Activated CD8-positive, alpha-beta T cell treated with anti-CD3 and anti-CD28 coated beads for 36 hours (primary cell): ENCODE measurements around the gene PDE4C. TPM values are rescaled to one million over a fixed set of nuclear protein-coding genes. Genes with fewer than 3 reads are reported as not detected.

Experiments
- ATAC-seq: fragments of 200-7000 bp; cut with Tn5 transposase; one replicate; pipeline ENCODE4 v1.10.0; 2021; ENCODE audit warnings: mild to moderate bottlenecking, moderate library complexity
- CTCF ChIA-PET: fragments of 350-600 bp; sonication (Branson Sonifier 250); formaldehyde crosslinking; loops from one replicate; lab custom pipeline; 2021; ENCODE audit warnings: antibody characterized with exemption; lab: Charles Lee
- POLR2A ChIA-PET: fragments of 350-600 bp; sonication (Branson Sonifier 250); formaldehyde crosslinking; loops from one replicate; lab custom pipeline; 2021; ENCODE audit warnings: antibody characterized with exemption; lab: Charles Lee
- DNase-seq: peaks from one replicate; pipeline ENCODE4 v3.0.0-alpha.2; 2020
- H3K27ac Mint-ChIP-seq: one replicate; pipeline ENCODE4 v1.8.0; 2021; ENCODE audit warnings: mild to moderate bottlenecking, mixed read lengths
- H3K27me3 Mint-ChIP-seq: one replicate; pipeline ENCODE4 v1.8.0; 2021; ENCODE audit warnings: mixed read lengths
- H3K36me3 Mint-ChIP-seq: one replicate; pipeline ENCODE4 v1.8.0; 2021; ENCODE audit warnings: low read depth, mixed read lengths
- H3K4me1 Mint-ChIP-seq: one replicate; pipeline ENCODE4 v1.8.0; 2021; ENCODE audit warnings: low read depth, mixed read lengths
- H3K4me3 Mint-ChIP-seq: one replicate; pipeline ENCODE4 v1.8.0; 2021; ENCODE audit warnings: mild to moderate bottlenecking, moderate library complexity, mixed read lengths
- H3K9me3 Mint-ChIP-seq: one replicate; pipeline ENCODE4 v1.8.0; 2021; ENCODE audit warnings: mixed read lengths
- CTCF ChIP-seq: fragments of 200-600 bp; IDR thresholded peaks from one replicate; pipeline ENCODE4 v1.8.0; 2022; ENCODE audit warnings: antibody characterized with exemption, mild to moderate bottlenecking
- intact Hi-C: fragments of 100-400 bp; cut with micrococcal nuclease; formaldehyde crosslinking; loops from one replicate; pipeline ENCODE4 v1.10.0; 2022
- total RNA-seq, 2 experiments: library from RNA; stranded (reverse); gene quantifications; one replicate each; pipeline ENCODE4 v1.2.3, GENCODE V29; 2021

PDE4C gene
- total RNA-seq, 2 experiments from 2014 or later: 0.38 TPM; not detected in 1

- intact Hi-C loops: no loop called here
- ChIA-PET CTCF (no interaction called here), POLR2A (no interaction called here)
- H3K36me3 Mint-ChIP-seq: no peaks in the 10 kb centered on the region
- no peaks in the 10 kb centered on the region for H3K4me1 Mint-ChIP-seq
- H3K27me3 Mint-ChIP-seq: no peaks in the 10 kb centered on the region
- no peaks in the 10 kb centered on the region for H3K9me3 Mint-ChIP-seq
- H3K4me3 Mint-ChIP-seq: no peak overlapping the region
- no peak for TF ChIP-seq CTCF
- H3K27ac Mint-ChIP-seq: no peak overlapping the region
- DNase-seq (no peak), ATAC-seq (no peak)
Measured at GRCh38 chr19:18265582-18265981, 39.3 kb upstream of the PDE4C start.

DNA sequence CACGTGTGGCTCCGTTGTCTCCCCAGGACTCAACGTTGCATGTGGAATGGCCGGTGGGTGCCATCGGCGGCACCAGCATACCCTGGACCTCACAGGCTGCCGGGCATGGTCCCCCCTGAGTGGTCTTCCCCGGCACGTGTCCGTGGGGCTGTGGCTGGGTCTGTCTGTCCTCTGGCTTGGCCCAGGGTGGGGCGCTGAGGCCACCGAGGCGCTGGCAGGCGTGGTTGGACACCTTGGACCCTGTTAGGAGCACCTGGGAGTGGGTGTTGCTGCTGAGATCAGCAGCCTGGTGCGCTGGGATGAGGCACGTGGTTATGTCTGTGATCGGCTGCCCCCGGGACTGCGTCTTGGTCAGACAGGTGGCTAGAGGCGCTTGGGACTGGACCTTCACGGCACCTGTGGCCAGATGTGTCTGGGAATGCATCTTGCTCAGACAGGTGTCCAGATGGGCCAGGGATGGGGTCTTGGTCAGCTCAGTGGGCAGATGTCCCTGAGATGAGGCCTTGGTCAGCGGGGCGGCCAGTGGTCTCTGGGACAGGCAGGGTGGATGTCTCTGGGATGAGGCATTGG is 38.8 kb upstream of the PDE4C start:
- no peaks in the 10 kb centered on the region for H3K4me1 Mint-ChIP-seq
- no peaks in the 10 kb centered on the region for H3K36me3 Mint-ChIP-seq
- DNase-seq (no peak), ATAC-seq (no peak)
- H3K27ac Mint-ChIP-seq: no peak overlapping the region
- H3K9me3 Mint-ChIP-seq: no peaks in the 10 kb centered on the region
- no peak for TF ChIP-seq CTCF
- no peak overlapping the region for H3K4me3 Mint-ChIP-seq
- intact Hi-C loops: no loop called here
- H3K27me3 Mint-ChIP-seq: no peaks in the 10 kb centered on the region
- ChIA-PET CTCF (no interaction called here), POLR2A (no interaction called here)

DNA sequence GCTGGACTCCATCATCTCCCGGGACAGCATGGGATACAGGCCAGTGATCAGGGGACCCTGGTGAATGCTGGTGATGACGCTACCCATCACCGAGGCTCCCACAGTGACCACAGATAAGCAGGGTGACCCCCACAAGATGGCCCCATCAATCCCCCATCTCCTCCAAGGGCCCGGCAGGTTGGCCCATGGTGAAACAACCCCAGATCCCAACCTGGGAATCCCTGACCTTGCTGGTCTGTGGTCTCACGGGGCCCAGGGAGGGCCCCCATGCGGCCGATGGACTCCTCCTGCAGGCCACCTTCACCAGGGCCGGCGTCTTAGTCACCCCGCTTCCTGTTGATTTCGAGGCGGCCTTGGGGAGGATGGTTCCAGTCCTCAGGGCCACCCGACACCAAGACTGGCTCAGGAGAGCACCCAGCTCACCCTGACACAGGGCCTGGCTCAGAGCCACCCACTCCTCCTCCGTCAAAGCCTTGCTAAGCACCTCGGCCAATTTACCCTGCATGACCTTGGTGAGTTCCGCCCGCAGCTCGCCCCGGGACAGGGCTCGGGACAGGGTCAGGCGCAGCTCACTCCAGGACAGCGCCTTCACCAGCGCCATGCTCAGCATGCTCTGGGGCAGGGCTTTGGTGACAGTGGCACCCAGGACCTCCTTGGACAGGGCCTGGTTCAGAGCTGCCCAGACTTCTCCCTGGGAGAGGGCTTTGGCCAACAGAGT is 38.1 kb upstream of the PDE4C start:
- intact Hi-C loops: no loop called here
- POLR2A ChIA-PET: no interaction called here
- H3K36me3 Mint-ChIP-seq: no peaks in the 10 kb centered on the region
- no peak for TF ChIP-seq CTCF
- no peak for DNase-seq
- H3K27me3 Mint-ChIP-seq: no peaks in the 10 kb centered on the region
- CTCF ChIA-PET: no interaction called here
- no peak overlapping the region for H3K27ac Mint-ChIP-seq
- no peaks in the 10 kb centered on the region for H3K9me3 Mint-ChIP-seq
- no peaks in the 10 kb centered on the region for H3K4me1 Mint-ChIP-seq
- no peak for ATAC-seq
- no peak overlapping the region for H3K4me3 Mint-ChIP-seq

GRCh38 chr19:18263324-18264136 is 37.3 kb upstream of the PDE4C start:
- no peak for ATAC-seq
- intact Hi-C loops: no loop called here
- DNase-seq: no peak
- Mint-ChIP-seq H3K27ac (no peak overlapping the region), H3K27me3 (no peaks in the 10 kb centered on the region), H3K4me1 (no peaks in the 10 kb centered on the region), H3K4me3 (no peak overlapping the region), H3K36me3 (no peaks in the 10 kb centered on the region), H3K9me3 (no peaks in the 10 kb centered on the region)
- ChIA-PET CTCF (interaction anchor here (1.5 to 2.1 kb wide), 3 partner anchors 8 to 15 kb away, joined by 4 to 12 read pairs (median 9); no protein-coding TSS in a partner anchor), POLR2A (interaction anchor here (1.1 to 1.3 kb wide), 3 partner anchors 20 to 60 kb away, joined by 3 to 4 read pairs (median 4); partner anchors contain the start of gene RAB3A)
- no peak for TF ChIP-seq CTCF
